Activated T-cell treated with anti-CD3 and anti-CD28 coated beads, Interleukin-2, amount 50 U/mL, for 1 hour (primary cell): ENCODE measurements around the gene ONECUT3.

Source experiments
- DNase-seq: peaks from one replicate; pipeline ENCODE4 v3.0.0-alpha.2; 2020

ONECUT3 gene

GRCh38 chr19:1799695-1800342, 46.5 kb downstream of the ONECUT3 start:
- no peak for DNase-seq

GRCh38 chr19:1804858-1805257, 51.6 kb downstream of the ONECUT3 start:
- no peak for DNase-seq

GRCh38 chr19:1805401-1806183, 52.3 kb downstream of the ONECUT3 start:
- DNase-seq, result no peak

- DNase-seq, result no peak
Measured at GRCh38 chr19:1806184-1807029, 53.1 kb downstream of the ONECUT3 start.

GRCh38 chr19:1807030-1807694, 53.9 kb downstream of the ONECUT3 start:
- DNase-seq, result no peak

- DNase-seq, result no peak
Measured at GRCh38 chr19:1807695-1808394, 54.5 kb downstream of the ONECUT3 start.

GRCh38 chr19:1808395-1808731, 55.1 kb downstream of the ONECUT3 start:
- DNase-seq, result no peak

GRCh38 chr19:1809678-1810077, 56.4 kb downstream of the ONECUT3 start:
- no peak for DNase-seq

- DNase-seq, result no peak
Measured at GRCh38 chr19:1810439-1811160, 57.3 kb downstream of the ONECUT3 start.

- peak; percentile 60 for DNase-seq
Measured at GRCh38 chr19:1811472-1811894, 58.2 kb downstream of the ONECUT3 start.

GRCh38 chr19:1811942-1812425, 58.7 kb downstream of the ONECUT3 start, which contains the start of gene ATP8B3:
Gene ATP8B3, minus strand, starts transcription at chr19:1812276. Its CDS starts 540 bp downstream, at chr19:1811736.
- no peak for DNase-seq

GRCh38 chr19:1812426-1813191, 59.3 kb downstream of the ONECUT3 start:
- DNase-seq, result peak; percentile 82

GRCh38 chr19:1813192-1814182, 60.2 kb downstream of the ONECUT3 start:
- no peak for DNase-seq

- no peak for DNase-seq
Measured at GRCh38 chr19:1814391-1814790, 61.1 kb downstream of the ONECUT3 start.

- no peak for DNase-seq
Measured at GRCh38 chr19:1814833-1815604, 61.7 kb downstream of the ONECUT3 start.

GRCh38 chr19:1815605-1816529, 62.6 kb downstream of the ONECUT3 start:
- DNase-seq, result no peak
